GM19397 (cell line): Measurements from ENCODE around the gene PANX2.

Experiments
- ATAC-seq: cut with Tn5 transposase; IDR thresholded peaks from one replicate; pipeline ENCODE4 v1.9.1; 2021; ENCODE audit warnings: mild to moderate bottlenecking, moderate library complexity; ENCODE audit not compliant: unreplicated experiment

The PANX2 gene

DNA sequence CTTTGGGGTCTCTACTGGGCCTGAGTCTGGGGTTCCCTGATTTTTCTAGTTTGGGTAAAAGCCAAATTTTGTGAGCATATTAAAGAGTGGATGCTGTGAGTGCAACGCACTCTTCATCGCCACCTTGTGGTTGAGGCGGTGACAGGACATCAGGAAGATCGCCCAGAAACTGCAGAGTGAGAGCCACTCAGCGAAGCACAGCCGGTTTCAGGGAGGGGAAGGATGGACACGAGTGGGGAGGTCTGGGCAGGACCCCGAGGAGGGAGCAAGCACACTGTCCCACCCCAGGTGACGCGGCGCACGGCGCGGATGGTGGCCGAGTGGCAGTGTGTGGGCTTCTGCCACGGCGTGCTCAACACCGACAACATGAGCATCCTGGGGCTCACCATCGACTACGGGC, 39.4 kb downstream of the PANX2 start:
- ATAC-seq, result no peak

DNA sequence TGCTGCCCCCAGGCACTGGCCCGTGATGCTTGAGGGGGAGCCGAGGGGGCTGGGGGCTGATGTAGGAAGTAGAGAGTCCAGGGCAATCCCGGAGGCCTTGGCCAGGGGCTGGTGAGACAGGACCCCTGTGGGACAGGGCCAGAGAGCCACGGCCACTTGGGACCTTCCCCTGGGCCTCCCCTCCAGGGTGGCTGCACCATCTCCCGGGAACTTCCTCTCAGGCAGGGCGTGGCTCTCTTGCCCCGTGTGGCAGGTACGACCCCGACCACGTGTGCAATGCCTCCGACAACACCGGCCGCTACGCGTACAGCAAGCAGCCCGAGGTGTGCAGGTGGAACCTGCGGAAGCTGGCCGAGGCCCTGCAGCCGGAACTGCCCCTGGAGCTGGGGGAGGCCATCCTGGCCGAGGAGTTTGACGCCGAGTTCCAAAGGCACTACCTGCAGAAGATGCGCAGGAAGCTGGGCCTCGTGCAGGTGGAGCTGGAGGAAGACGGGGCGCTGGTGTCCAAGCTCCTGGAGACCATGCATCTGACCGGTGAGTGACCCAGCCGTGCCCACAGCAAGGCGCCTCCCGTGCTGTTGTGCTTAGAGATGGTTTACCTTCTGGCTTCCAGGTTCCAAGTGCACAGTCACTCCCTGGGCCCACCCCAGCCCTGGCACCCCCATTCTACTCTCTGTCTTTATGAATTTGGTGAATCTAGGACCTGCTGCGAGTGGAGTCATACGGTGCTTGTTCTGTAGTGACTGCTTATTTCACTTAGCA, 40.0 kb downstream of the PANX2 start:
- ATAC-seq, result no peak

DNA sequence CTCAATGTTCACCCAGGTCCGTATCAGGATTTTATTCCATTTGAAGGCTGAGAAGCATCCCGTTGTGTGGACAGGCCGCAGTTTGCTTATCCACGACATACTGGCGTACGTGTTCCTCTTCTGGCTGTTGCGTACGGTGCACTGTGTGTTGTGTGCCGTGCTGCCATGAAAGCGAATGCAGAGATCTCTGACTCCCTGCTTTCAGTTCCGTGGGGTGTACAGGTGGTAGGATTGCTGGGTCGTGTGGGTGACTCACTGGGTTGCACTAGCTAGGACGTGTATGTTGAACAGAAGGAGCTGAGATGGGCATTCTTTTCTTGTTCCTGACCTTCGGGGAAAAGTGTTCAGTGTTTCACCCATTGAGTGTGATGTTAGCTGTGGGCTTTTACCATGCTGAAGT, 40.6 kb downstream of the PANX2 start:
- ATAC-seq, result no peak

DNA sequence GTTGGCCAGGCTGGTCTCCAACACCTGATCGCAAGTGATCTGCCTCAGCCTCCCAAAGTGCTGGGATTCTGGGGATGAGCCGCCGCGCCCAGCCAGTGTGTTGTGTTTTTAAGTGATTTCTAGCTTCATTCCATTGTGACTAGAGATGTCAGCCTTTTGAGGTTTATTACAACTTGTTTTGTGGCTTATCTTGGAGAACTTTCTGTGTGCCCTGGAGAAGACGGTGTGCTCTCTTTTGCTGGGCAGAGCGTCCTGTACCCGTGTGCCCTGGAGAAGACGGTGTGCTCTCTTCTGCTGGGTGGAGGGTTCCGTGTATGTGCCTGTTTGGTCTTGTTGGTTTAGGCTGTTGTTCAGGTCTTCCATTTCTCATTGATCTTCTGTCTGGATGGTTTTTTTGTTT, 42.7 kb downstream of the PANX2 start:
- ATAC-seq, result no peak

DNA sequence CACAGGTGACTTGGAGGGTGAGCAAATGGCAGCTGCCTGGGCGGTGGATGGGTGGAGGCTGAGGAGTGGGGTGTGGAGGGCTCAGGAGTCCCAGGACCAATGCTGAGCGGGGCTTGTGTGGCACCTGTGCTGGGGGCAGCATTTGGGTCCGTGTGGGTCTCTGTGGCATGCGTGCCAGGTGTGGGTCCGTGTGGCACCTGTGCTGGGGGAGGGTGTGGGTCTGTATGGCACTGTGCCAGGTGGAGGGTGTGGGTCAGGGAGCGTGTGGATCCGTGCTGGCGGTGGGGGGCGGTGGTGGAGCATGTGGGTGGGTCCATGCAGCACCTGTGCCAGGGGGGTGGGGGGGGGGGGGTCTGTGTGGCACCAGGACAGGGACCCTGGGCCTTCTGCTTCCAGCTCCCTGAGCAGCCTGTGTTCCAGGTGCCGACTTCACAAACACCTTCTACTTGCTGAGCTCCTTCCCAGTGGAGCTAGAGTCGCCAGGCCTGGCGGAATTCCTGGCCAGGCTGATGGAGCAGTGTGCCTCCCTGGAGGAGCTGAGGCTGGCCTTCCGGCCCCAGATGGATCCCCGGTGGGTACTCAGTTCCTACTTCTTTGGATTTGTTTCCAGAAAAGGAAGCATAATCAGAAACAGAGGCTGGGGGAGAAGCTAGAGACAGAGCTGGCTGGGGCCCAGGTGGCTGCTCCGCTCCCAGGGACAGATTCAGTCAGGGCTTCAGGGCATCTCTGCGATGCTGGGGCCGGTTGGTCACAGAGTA, 44.9 kb downstream of the PANX2 start:
- no peak for ATAC-seq

DNA sequence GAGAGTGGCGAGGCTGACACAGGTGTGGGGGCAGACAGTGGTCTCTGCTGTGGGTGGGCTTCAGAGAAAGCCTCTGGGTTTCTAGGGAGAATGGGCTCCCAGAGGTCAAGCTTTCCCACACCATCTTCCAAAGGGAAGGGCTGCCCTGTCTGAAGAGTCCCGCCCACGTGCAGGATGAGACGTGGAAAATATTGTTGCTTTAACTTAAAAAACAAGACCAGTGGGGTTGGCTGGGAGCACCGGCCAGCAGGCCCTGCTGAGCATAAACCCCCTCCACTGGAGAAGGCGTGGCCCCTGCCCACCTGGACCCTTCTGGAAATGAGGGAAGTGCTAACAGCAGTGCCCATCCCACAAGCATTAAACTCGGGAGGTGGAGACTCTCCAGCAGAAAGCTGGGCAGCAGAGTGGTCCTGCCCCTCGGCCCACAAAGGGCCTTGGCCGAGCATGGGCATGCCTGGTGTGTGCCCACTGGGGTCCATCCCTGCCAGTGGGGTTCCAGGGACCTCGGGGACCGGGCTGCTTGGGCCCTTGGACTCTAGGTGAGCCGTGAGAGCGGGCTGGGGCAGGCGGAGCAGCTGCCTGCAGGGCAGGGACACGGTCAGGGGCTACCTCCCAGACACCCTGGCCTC, 45.6 kb downstream of the PANX2 start:
- ATAC-seq, result no peak

DNA sequence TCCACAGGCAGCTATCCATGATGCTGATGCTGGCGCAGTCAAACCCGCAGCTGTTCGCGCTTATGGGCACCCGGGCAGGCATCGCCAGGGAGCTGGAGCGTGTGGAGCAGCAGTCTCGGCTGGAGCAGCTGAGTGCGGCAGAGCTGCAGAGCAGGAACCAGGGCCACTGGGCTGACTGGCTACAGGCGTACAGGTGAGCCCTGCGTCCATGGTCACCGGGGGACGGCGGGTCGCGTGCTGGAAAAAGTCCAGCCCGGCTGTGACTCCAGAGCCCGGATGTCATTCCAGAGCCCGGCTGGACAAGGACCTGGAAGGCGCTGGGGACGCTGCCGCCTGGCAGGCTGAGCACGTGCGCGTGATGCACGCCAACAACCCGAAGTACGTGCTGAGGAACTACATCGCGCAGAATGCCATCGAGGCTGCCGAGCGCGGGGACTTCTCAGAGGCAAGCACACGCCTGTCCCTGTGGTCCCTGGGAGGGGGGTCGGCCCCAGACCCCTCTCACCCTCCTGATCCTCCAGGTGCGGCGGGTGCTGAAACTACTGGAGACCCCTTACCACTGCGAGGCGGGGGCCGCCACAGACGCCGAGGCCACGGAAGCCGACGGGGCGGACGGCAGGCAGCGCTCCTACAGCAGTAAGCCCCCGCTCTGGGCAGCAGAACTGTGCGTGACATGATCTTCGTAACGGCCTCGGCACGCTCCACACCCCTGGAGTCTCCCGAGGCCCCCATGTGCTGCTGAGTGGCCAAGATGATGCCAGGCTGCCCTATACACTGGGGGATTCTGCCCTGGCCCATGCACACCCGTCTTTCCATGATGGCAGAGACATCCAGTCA, 46.4 kb downstream of the PANX2 start:
- no peak for ATAC-seq

DNA sequence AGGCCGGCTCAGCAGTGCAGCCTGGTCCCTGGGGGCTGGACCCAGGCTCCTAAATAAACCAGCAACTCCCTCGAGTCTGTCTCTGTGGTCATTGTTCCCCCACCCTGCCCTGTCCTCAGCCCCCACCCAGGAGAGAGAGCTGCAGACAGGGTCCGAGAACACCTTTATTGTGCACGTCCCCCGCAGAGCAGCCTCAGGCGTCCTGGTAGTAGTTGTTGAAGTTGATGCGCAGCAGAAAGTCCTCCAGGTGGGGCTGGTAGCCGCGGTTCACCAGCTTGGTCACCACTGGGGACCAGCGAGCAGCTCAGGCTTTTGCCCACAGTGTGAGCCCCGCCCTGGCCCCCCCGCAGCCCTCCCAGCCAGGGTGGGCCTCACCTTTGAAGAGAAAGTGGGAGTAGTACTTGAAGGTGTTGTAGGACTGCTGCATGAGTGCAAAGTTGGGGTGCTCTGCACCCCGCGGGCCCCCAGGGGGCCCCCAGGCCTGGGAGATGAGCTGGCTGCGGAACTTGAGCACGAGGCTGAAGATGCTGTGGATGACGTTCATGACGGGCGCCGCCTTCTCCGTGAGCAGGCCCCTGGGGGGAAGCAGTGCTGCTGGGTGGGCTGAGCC, 47.1 kb downstream of the PANX2 start:
- no peak for ATAC-seq

DNA sequence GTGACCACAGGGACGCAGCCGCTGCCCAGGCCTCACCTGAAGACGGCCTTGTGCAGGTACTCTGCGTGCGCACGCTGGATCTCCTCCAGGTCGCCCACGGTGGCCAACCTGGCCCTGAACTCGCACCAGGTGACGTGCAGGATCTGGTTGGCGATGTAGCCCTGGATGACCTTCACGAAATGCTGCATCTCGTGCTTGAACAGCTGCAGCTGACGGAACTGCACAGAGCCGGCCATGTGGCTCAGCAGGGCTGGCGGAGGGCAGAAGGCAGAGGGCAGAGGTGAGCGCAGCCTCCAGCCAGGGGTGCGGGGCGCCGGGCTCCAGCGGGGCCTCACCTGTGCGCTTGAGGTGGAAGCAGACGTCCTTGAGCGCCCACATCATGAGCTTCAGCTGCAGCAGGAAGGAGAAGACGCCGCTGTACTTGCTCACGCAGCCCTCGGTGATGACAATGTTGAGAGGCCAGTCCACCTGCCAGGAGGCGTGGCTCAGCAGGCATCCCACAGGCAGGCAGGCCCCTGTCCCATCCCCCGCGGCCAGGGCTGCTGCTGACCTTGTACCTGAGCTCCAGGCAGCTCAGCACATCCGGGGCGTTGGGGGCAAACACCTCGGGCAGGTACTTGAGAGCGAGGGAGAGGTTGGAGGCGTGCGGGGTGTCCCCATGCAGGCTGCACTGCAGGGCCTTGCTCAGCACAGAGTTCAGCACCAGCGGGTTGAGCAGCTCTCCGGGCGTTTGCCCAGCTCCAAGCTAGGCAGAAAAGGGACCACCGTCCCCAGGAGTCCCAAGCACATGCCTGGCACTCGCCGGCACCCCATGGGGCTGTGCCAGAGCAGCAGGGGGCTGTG, 47.8 kb downstream of the PANX2 start:
- ATAC-seq, result no peak

DNA sequence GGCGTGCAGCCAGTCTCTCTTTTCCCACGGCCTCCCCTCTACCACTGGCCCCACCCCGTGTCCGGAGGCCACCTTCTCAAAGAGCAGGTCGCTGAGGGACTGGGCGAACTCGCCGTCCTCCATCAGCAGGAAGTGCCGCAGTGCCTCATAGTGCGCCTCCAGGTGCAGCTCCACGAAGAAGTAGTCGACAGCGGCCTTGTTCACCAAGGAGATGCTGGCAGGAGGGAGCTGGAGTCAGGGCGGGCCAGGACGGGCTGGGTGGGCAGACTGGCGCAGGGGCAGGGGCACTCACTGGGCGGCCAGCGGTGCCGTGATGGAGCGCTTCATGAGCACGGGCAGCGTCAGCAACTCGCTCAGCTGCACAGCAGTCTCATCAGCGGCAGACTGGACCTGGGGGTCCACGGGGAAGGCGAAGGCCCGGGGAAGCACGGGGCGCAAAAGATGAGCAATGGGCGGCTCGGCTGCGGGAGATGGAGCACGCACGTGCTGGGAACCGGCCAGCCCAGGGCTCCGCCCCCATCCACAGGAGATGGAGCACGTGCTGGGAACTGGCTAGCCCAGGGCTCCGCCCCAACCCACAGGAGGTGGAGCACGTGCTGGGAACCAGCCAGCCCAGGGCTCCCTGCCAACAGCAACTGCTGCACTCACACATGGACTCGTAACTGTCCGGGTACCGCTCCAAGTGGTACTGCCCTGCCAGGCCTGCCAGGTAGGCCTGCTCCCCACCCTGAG, 48.6 kb downstream of the PANX2 start:
- no peak for ATAC-seq

DNA sequence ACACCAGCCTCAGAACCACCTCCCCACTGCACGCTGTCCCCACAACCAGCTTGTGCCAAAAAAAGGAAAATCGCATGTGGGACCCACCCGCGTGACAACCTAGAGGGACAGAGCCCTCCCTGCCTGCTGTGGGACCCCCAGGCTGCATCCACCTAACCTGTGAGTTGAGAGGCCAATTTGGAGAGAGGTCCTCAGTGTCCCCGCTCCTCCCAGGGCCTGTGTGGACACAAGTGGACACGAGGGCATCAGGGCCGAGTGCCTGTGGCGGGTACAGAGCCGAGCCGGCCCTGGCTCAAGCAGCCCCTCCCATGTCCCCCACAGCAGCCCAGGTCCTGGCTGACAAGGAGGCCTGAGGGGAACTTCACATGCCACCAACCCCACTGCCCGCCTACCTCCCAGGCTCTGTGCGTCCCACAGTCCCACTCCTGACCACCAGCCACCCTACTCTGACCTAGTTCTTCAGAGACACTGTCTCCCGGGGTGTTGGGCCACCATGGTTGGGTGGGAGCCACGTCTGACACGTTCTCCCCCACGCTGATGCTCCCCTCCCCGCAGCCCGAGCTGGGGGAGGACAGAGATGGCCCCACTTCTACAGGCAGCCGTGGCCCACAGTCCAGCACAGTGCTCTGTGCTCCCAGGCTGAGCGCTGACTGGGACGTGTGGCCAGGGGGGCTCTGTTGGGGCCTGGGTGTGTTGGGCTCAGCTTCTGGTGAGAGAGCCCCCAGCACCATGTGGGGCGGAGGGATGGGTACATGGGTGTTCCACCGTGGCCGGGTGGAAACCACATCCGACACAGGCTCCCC, 49.5 kb downstream of the PANX2 start:
- no peak for ATAC-seq

DNA sequence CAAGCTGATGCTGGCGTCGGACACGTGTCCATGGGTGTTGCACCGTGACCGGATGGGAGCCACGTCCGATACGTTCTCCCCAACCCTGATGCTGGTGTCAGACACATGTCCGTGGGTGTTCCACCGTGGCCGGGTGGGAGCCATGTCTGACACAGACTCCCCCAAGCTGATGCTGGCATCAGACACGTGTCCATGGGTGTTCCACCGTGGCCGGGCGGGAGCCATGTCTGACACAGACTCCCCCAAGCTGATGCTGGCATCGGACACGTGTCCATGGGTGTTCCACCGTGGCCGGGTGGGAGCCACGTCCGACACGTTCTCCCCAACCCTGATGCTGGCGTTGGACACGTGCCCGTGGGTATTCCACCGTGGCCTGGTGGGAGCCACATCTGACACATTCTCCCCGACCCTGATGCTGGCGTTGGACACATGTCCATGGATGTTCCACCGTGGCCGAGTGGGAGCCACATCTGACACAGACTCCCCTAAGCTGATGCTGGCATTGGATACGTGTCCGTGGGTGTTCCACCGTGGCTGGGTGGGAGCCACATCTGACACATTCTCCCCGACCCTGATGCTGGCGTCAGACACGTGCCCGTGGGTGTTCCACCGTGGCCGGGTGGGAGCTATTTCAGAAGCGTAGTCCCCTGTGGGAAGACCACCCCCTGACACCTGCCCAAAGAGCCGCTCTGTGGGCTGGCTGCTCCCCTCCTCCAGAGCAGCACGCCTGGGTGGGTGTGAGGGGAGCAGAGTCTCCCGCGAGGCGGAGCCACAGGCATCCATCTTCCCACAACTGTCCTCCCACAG, 50.3 kb downstream of the PANX2 start:
- no peak for ATAC-seq

DNA sequence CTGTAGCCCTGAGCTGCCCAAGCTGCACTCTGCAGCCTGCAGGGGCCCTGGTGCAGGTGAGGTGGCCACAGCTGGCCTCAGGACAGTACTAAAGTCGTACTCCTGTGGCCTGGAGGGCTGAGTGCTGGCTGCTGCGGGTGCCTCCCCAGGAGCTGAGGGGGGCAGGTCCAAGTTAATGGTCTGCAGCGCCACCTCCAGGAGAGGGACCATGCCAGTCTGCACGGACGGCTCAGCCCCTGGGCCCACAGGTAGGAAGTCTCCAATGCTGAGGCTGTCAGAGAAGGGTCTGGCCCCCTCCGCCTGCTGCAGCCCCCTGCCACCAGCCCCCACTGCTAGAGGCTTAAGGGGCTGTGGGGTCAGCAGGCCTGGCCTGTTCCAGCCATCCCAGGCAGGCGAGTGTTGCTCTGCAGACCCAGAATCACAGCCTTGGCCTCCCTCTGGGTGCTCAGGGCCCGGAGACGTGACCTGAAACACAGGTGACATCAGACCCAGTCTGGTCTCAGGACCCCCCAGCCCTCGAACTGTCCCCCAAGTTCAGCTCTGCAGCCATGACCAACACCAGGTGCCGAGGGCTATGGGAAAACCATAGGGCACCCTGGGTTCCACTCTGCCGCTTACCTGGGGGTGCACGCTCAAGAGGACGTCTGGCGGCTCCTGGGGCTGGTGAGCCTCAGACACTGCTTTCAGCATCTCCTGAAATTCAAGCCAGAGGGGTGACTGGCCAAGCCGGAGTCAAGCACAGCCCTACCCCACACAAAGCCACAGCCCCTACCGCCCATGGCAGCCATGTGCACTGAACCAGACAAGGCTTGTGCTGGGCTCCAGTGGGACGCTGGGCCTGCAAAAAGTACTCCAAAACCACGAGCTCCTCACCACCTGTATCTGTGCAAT, 51.1 kb downstream of the PANX2 start:
- ATAC-seq, result no peak

DNA sequence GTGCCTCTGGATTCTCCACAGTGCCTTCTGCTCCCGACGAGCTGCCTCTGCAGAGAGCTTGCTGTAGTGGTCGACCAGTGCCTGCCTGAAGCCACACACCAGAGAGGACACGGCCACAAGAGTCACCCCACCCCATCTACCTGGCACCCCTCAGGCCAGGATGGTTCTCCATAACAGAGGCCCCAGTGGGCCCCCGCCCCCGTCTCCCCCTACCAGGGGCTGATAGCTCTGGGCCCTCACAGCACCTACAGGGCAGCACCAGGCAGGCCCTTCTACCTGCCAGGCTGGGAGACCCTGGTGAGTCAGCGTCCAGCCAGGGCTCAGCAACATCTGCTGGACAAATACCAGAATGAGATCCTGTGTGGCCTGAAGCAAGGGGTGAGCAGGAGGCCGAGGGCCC, 52.0 kb downstream of the PANX2 start:
- ATAC-seq, result no peak

DNA sequence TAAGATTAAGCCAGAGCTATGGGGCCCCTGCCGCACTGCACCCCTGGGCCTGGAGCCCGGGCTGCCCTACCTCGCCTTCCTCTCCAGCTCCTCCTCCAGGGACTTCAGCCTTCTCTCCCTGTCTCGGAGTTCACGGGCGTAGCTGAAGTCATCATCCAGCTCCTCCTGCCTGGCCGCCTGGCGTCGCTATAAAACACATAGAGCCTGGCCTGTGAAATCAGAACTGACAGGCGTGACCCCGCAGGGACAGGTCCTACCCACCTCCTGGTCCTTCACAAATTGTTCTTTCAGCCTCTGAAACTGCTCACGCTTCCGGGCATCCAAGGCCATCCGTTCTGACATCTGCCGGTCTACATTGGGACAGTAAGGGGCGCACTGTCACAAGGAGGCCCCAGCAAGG, 53.5 kb downstream of the PANX2 start:
- ATAC-seq, result no peak

DNA sequence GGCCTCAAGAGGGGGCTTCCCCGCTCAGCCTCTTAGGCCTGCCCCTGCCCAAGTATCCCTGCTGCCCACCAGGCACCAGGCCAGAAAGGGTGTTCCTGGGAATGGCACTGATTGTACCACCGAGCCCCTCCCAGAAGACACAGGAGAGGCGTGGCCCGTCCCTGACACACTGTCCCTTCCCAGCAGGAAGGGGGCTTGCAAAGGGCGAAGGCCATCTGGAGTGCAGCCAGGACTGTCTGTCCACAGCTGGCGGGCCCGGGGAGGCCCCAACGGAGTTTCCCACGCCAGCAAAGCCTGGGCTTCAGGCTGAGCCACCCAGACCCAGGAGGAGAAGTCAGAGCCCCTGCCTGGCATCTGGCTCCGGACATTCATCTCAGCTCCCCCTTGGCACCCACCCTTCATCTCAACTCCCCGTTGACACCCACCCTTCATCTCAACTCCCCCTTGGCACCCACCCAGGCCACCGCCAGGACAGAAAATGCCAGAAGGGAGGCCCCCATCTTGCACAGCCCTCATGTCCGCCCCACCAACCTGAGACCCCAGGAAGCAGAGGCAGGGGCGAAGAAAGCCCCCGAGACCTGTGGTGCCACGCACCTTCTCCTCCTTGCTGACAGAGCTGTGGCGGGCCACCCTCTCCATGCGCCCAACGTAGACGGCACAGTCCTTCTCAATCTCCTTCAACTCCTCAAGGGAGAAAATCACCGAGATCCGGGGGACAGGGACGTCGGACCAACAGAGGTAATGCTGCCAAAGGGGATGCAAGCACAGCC, 54.9 kb downstream of the PANX2 start:
- ATAC-seq, result no peak
